HEK293T (cell line): Measurements from ENCODE around the gene STX16.
"Not testable (repeated sequence)": the region's sequence is repeated elsewhere in the genome, so short reads cannot be mapped to it uniquely, and the experiment has no call there.

ENCODE experiments used
- CTCF ChIA-PET: fragments of 350-600 bp; formaldehyde crosslinking; extraction: SDS; loops from one replicate; lab custom pipeline; 2021; ENCODE audit warnings: antibody characterized with exemption, inconsistent platforms; lab: Yijun Ruan, JAX
- POLR2A ChIA-PET: fragments of 350-600 bp; formaldehyde crosslinking; extraction: SDS; loops from one replicate; lab custom pipeline; 2020; ENCODE audit warnings: antibody characterized with exemption, inconsistent platforms; lab: Yijun Ruan, JAX
- DNase-seq: peaks from one replicate; pipeline ENCODE4 v3.0.0; 2012; ENCODE audit warnings: mixed read lengths; ENCODE audit errors: extremely low spot score
- ARNT ChIP-seq: fragments of 450-650 bp; IDR thresholded peaks from 2 replicates; pipeline ENCODE4 v1.6.1; 2017; ENCODE audit warnings: mild to moderate bottlenecking
- BHLHE40 ChIP-seq: fragments of 450-650 bp; IDR thresholded peaks from 2 replicates; pipeline ENCODE4 v1.6.1; 2016; ENCODE audit warnings: mild to moderate bottlenecking, moderate library complexity, borderline replicate concordance
- CTBP1 ChIP-seq: fragments of 450-650 bp; IDR thresholded peaks from 2 replicates; pipeline ENCODE4 v1.6.1; 2016; ENCODE audit warnings: borderline replicate concordance
- ELF4 ChIP-seq: fragments of 450-650 bp; IDR thresholded peaks from 2 replicates; pipeline ENCODE4 v1.6.1; 2017; ENCODE audit warnings: antibody characterized with exemption
- FOXA1 ChIP-seq: fragments of 450-650 bp; IDR thresholded peaks from 2 replicates; pipeline ENCODE4 v1.6.1; 2016; ENCODE audit warnings: mild to moderate bottlenecking
- FOXK2 ChIP-seq: fragments of 450-650 bp; IDR thresholded peaks from 2 replicates; pipeline ENCODE4 v1.6.1; 2016; ENCODE audit warnings: mild to moderate bottlenecking
- FOXM1 ChIP-seq: fragments of 450-650 bp; IDR thresholded peaks from 2 replicates; pipeline ENCODE4 v1.6.1; 2017; ENCODE audit warnings: mild to moderate bottlenecking, borderline replicate concordance
- HDGF ChIP-seq: fragments of 450-650 bp; IDR thresholded peaks from 2 replicates; pipeline ENCODE4 v1.6.1; 2017; ENCODE audit warnings: antibody characterized with exemption, borderline replicate concordance
- L3MBTL2 ChIP-seq: fragments of 450-650 bp; conservative IDR thresholded peaks from 2 replicates; pipeline ENCODE4 v1.6.1; 2016; ENCODE audit warnings: mild to moderate bottlenecking
- LEF1 ChIP-seq: fragments of 450-650 bp; IDR thresholded peaks from 2 replicates; pipeline ENCODE4 v1.6.1; 2017; ENCODE audit warnings: mild to moderate bottlenecking, borderline replicate concordance
- NFRKB ChIP-seq: fragments of 450-650 bp; IDR thresholded peaks from 2 replicates; pipeline ENCODE4 v1.6.1; 2016; ENCODE audit warnings: mild to moderate bottlenecking, moderate library complexity
- PKNOX1 ChIP-seq: fragments of 450-650 bp; IDR thresholded peaks from 2 replicates; pipeline ENCODE4 v1.6.1; 2016
- SP1 ChIP-seq: fragments of 450-650 bp; IDR thresholded peaks from 2 replicates; pipeline ENCODE4 v1.6.1; 2017
- SUZ12 ChIP-seq: fragments of 450-650 bp; IDR thresholded peaks from 2 replicates; pipeline ENCODE4 v1.6.1; 2016; ENCODE audit warnings: mild to moderate bottlenecking
- TARDBP ChIP-seq: fragments of 450-650 bp; IDR thresholded peaks from 2 replicates; pipeline ENCODE4 v1.6.1; 2016
- ZNF384 ChIP-seq: fragments of 450-650 bp; IDR thresholded peaks from 2 replicates; pipeline ENCODE4 v1.6.1; 2016

STX16 gene

GRCh38 chr20:58719258-58719657 is 68.2 kb downstream of the STX16 start:
- no peak for DNase-seq
- ChIA-PET POLR2A (no interaction called here), CTCF (no interaction called here)
- TF ChIP-seq FOXK2: no peak
- TF ChIP-seq LEF1: no peak
- no peak for TF ChIP-seq SUZ12
- no peak for TF ChIP-seq ELF4
- no peak for TF ChIP-seq ZNF384
- no peak for TF ChIP-seq TARDBP
- TF ChIP-seq ARNT: no peak
- TF ChIP-seq FOXM1: no peak
- TF ChIP-seq CTBP1: no peak

- TF ChIP-seq CTBP1: no peak
- no peak for TF ChIP-seq L3MBTL2
- no peak for TF ChIP-seq SUZ12
- TF ChIP-seq FOXA1: no peak
- TF ChIP-seq ELF4: no peak
- TF ChIP-seq LEF1: no peak
- ChIA-PET POLR2A (no interaction called here), CTCF (no interaction called here)
- DNase-seq: no peak
These were observed 68.9 kb downstream of the STX16 start for GRCh38 chr20:58719971-58720371.

GRCh38 chr20:58720890-58721289 is 69.8 kb downstream of the STX16 start:
- ChIA-PET CTCF (no interaction called here), POLR2A (no interaction called here)
- TF ChIP-seq SP1 (no peak), ZNF384 (no peak)
- DNase-seq: no peak

GRCh38 chr20:58721951-58722778 is 71.1 kb downstream of the STX16 start:
- TF ChIP-seq CTBP1: no peak
- TF ChIP-seq NFRKB: no peak
- TF ChIP-seq FOXA1: no peak
- TF ChIP-seq PKNOX1: no peak
- no peak for TF ChIP-seq L3MBTL2
- no peak for TF ChIP-seq HDGF
- no peak for TF ChIP-seq LEF1
- no peak for TF ChIP-seq ARNT
- TF ChIP-seq TARDBP: no peak
- TF ChIP-seq FOXK2: no peak
- TF ChIP-seq BHLHE40: no peak
- TF ChIP-seq FOXM1: no peak
- TF ChIP-seq ZNF384: no peak
- TF ChIP-seq SP1: no peak
- no peak for TF ChIP-seq SUZ12
- TF ChIP-seq ELF4: no peak
- CTCF ChIA-PET: no interaction called here
- POLR2A ChIA-PET: no interaction called here
- no peak for DNase-seq

- ChIA-PET CTCF (no interaction called here), POLR2A (no interaction called here)
- TF ChIP-seq FOXK2 (no peak), SUZ12 (no peak), PKNOX1 (no peak), LEF1 (no peak), L3MBTL2 (no peak), HDGF (no peak), ELF4 (no peak), TARDBP (no peak), NFRKB (no peak), FOXM1 (no peak), FOXA1 (no peak), CTBP1 (no peak), ARNT (no peak), ZNF384 (no peak), SP1 (no peak), BHLHE40 (no peak)
- no peak for DNase-seq
These were observed 72.0 kb downstream of the STX16 start for GRCh38 chr20:58722877-58723627.

- DNase-seq: peak; percentile 2
- no peak for TF ChIP-seq CTBP1
- TF ChIP-seq L3MBTL2: no peak
- no peak for TF ChIP-seq ARNT
- no peak for TF ChIP-seq ELF4
- no peak for TF ChIP-seq FOXK2
- TF ChIP-seq SP1: no peak
- no peak for TF ChIP-seq NFRKB
- no peak for TF ChIP-seq TARDBP
- TF ChIP-seq BHLHE40: no peak
- no peak for TF ChIP-seq PKNOX1
- no peak for TF ChIP-seq HDGF
- no peak for TF ChIP-seq FOXA1
- TF ChIP-seq SUZ12: no peak
- no peak for TF ChIP-seq ZNF384
- no peak for TF ChIP-seq LEF1
- no peak for TF ChIP-seq FOXM1
- POLR2A ChIA-PET: no interaction called here
- CTCF ChIA-PET: no interaction called here
These were observed 72.5 kb downstream of the STX16 start for GRCh38 chr20:58723628-58723984.

- CTCF ChIA-PET, DNase-seq, POLR2A ChIA-PET: not testable (repeated sequence)
These were observed 75.1 kb downstream of the STX16 start for GRCh38 chr20:58726156-58726555.
